H1 (cell line): ENCODE measurements around the gene PCED1B. TPM values are rescaled to one million over a fixed set of nuclear protein-coding genes. Genes with fewer than 3 reads are reported as not detected.

ENCODE experiments used
- CTCF ChIA-PET: fragments of 300-600 bp; sonication (Branson Sonifier 250); formaldehyde crosslinking; loops from one replicate; lab custom pipeline; 2021; ENCODE audit not compliant: partially characterized antibody; lab: Charles Lee
- POLR2A ChIA-PET: fragments of 300-600 bp; sonication (Branson Sonifier 250); formaldehyde crosslinking; loops from one replicate; lab custom pipeline; 2021; ENCODE audit warnings: inconsistent platforms; ENCODE audit not compliant: partially characterized antibody; lab: Charles Lee
- DNase-seq, 2 experiments: peaks; one replicate each; pipeline versions ENCODE4 v3.0.0 to v3.0.0-alpha.2; 2010 to 2022; ENCODE audit warnings: low spot score in 2 of 2, low read depth in 1 of 2, mixed read lengths in 1 of 2
- FAIRE-seq: peaks from 2 replicates; lab custom pipeline; 2011; peaks lifted over from hg19 to GRCh38; lab: Jason Lieb, UNC
- H2AFZ ChIP-seq: 2 replicates; pipeline ENCODE4 v1.8.1; 2012; ENCODE audit warnings: low read length, inconsistent platforms
- H2AK5ac ChIP-seq: 2 replicates; pipeline ENCODE4 v1.6.1; 2013; ENCODE audit warnings: low read depth, low read length
- H2BK120ac ChIP-seq: replicated peaks from 2 replicates; pipeline ENCODE3; 2013; ENCODE audit warnings: low read depth, low read length, inconsistent platforms
- H2BK12ac ChIP-seq: 2 replicates; pipeline ENCODE4 v1.6.1; 2013; ENCODE audit warnings: low read depth, low read length
- H2BK15ac ChIP-seq: 2 replicates; pipeline ENCODE4 v1.6.1; 2013; ENCODE audit warnings: low read length
- H2BK20ac ChIP-seq: 2 replicates; pipeline ENCODE4 v1.6.1; 2013; ENCODE audit warnings: low read length
- H2BK5ac ChIP-seq: 2 replicates; pipeline ENCODE4 v1.6.1; 2013; ENCODE audit warnings: low read depth, low read length
- H3K14ac ChIP-seq: 2 replicates; pipeline ENCODE4 v1.6.1; 2013; ENCODE audit warnings: inconsistent platforms; ENCODE audit not compliant: insufficient read length
- H3K18ac ChIP-seq: 2 replicates; pipeline ENCODE4 v1.6.1; 2013; ENCODE audit warnings: low read length; ENCODE audit errors: extremely low read depth
- H3K23ac ChIP-seq: 2 replicates; pipeline ENCODE4 v1.6.1; 2013; ENCODE audit warnings: inconsistent platforms; ENCODE audit not compliant: insufficient read length
- H3K23me2 ChIP-seq: 2 replicates; pipeline ENCODE4 v1.6.1; 2013; ENCODE audit warnings: low read depth, low read length
- H3K27ac ChIP-seq: 2 replicates; pipeline ENCODE4 v1.6.1; 2011; ENCODE audit warnings: low read depth, low read length, inconsistent platforms
- H3K27me3 ChIP-seq, 4 experiments: replicated peaks in 1 of 4; 1 replicate in 1 of 4; 2 replicates in 3 of 4; pipeline versions ENCODE4 v1.6.1 to v1.8.1; 2011 to 2013; ENCODE audit warnings: low read length in 3 of 4, mild to moderate bottlenecking in 3 of 4, inconsistent platforms in 2 of 4, mixed read lengths in 2 of 4, moderate library complexity in 1 of 4; ENCODE audit not compliant: control insufficient read depth in 3 of 4, insufficient read depth in 3 of 4; ENCODE audit errors: extremely low read depth in 1 of 4
- H3K36me3 ChIP-seq, 4 experiments: 2 replicates each; pipeline versions ENCODE4 v1.6.1 to v1.8.1; 2011 to 2013; ENCODE audit warnings: mild to moderate bottlenecking in 4 of 4, low read length in 3 of 4, moderate library complexity in 2 of 4, control low read depth in 1 of 4, inconsistent platforms in 1 of 4; ENCODE audit not compliant: insufficient read depth in 4 of 4, control insufficient read depth in 2 of 4
- H3K4ac ChIP-seq: replicated peaks from 2 replicates; pipeline ENCODE3; 2013; ENCODE audit warnings: low read length, low read depth, mixed read lengths, inconsistent platforms; ENCODE audit not compliant: insufficient read length
- H3K4me1 ChIP-seq, 4 experiments: replicated peaks in 1 of 4; 1 replicate in 1 of 4; 2 replicates in 3 of 4; pipeline versions ENCODE4 v1.6.1 to v1.8.1; 2011 to 2013; ENCODE audit warnings: low read length in 3 of 4, inconsistent platforms in 2 of 4, mixed read lengths in 1 of 4; ENCODE audit not compliant: insufficient read depth in 4 of 4, control insufficient read depth in 3 of 4
- H3K4me2 ChIP-seq, 2 experiments: 2 replicates each; pipeline versions ENCODE4 v1.6.1 to v1.8.1; 2011 to 2013; ENCODE audit warnings: low read depth in 2 of 2, low read length in 2 of 2, control low read depth in 1 of 2, inconsistent platforms in 1 of 2, mild to moderate bottlenecking in 1 of 2; ENCODE audit not compliant: insufficient read depth in 1 of 2
- H3K4me3 ChIP-seq, 4 experiments: fragments of 200-600, 300-600 bp in 1 of 4; sonication (generic), shearing (Covaris generic), sonication (Bioruptor Twin) in 1 of 4; 2 replicates each; pipeline versions ENCODE4 v1.5.1 to v1.8.1; 2011 to 2016; ENCODE audit warnings: low read length in 4 of 4, low read depth in 3 of 4, control low read depth in 2 of 4, inconsistent platforms in 2 of 4, mild to moderate bottlenecking in 2 of 4, mixed read lengths in 1 of 4, moderate library complexity in 1 of 4; ENCODE audit not compliant: insufficient read depth in 2 of 4; ENCODE audit errors: extremely low read depth in 1 of 4
- H3K56ac ChIP-seq: replicated peaks from 2 replicates; pipeline ENCODE3; 2013; ENCODE audit warnings: low read depth, mild to moderate bottlenecking, mixed read lengths, low read length, inconsistent platforms; ENCODE audit not compliant: insufficient read length
- H3K79me1 ChIP-seq: 2 replicates; pipeline ENCODE4 v1.6.1; 2013; ENCODE audit warnings: low read depth, low read length, control low read depth
- H3K79me2 ChIP-seq, 2 experiments: 2 replicates each; pipeline versions ENCODE4 v1.6.1 to v1.8.1; 2012 to 2013; ENCODE audit warnings: low read length in 2 of 2, mild to moderate bottlenecking in 2 of 2, inconsistent platforms in 1 of 2; ENCODE audit not compliant: insufficient read depth in 2 of 2, control insufficient read depth in 1 of 2
- H3K9ac ChIP-seq, 4 experiments: replicated peaks in 1 of 4; 1 replicate in 1 of 4; 2 replicates in 3 of 4; pipeline versions ENCODE4 v1.6.1 to v1.8.1; 2011 to 2013; ENCODE audit warnings: low read depth in 3 of 4, low read length in 3 of 4, control low read depth in 2 of 4, mild to moderate bottlenecking in 2 of 4, moderate library complexity in 2 of 4, inconsistent platforms in 1 of 4; ENCODE audit errors: extremely low read depth in 1 of 4
- H3K9me3 ChIP-seq, 2 experiments: 2 replicates each; pipeline versions ENCODE4 v1.6.1 to v1.8.1; 2012 to 2013; ENCODE audit warnings: mild to moderate bottlenecking in 2 of 2, moderate library complexity in 2 of 2, control low read depth in 1 of 2, inconsistent platforms in 1 of 2, low read depth in 1 of 2, low read length in 1 of 2, mixed read lengths in 1 of 2; ENCODE audit not compliant: insufficient read depth in 2 of 2
- H4K20me1 ChIP-seq, 2 experiments: replicated peaks in 1 of 2; 2 replicates each; pipeline versions ENCODE3 to v1.8.1; 2011 to 2013; ENCODE audit warnings: inconsistent platforms in 2 of 2, low read length in 2 of 2, mild to moderate bottlenecking in 1 of 2; ENCODE audit not compliant: insufficient read depth in 2 of 2, control insufficient read depth in 1 of 2
- H4K5ac ChIP-seq: 2 replicates; pipeline ENCODE4 v1.6.1; 2013; ENCODE audit warnings: low read length, low read depth, mixed read lengths, inconsistent platforms; ENCODE audit not compliant: insufficient read length
- H4K8ac ChIP-seq: 2 replicates; pipeline ENCODE4 v1.8.0; 2013; ENCODE audit warnings: mild to moderate bottlenecking, moderate library complexity, low read length, inconsistent platforms; ENCODE audit not compliant: insufficient read depth; ENCODE audit errors: extremely low read depth
- H4K91ac ChIP-seq: replicated peaks from 2 replicates; pipeline ENCODE3; 2013; ENCODE audit warnings: low read length, mixed read lengths, inconsistent platforms; ENCODE audit not compliant: insufficient read length
- CREB1 ChIP-seq: IDR thresholded peaks from 2 replicates; pipeline ENCODE4 v1.6.1; 2012; ENCODE audit warnings: inconsistent platforms
- EGR1 ChIP-seq: IDR thresholded peaks from 2 replicates; pipeline ENCODE4 v1.6.1; 2011; ENCODE audit warnings: low read depth, low read length, borderline replicate concordance
- HDAC2 ChIP-seq, 2 experiments: fragments of 300-600 bp in 1 of 2; sonication (generic) in 1 of 2; IDR thresholded peaks; 2 replicates each; pipeline ENCODE4 v1.6.1; 2011 to 2012; ENCODE audit warnings: low read depth in 2 of 2, low read length in 2 of 2, mild to moderate bottlenecking in 2 of 2, moderate library complexity in 2 of 2, borderline replicate concordance in 1 of 2, inconsistent platforms in 1 of 2
- JUN ChIP-seq: IDR thresholded peaks from 2 replicates; pipeline ENCODE4 v1.6.1; 2011; ENCODE audit warnings: low read depth, mild to moderate bottlenecking, improper control_type of control experiment, low read length
- KDM5A ChIP-seq: fragments of 200-600 bp; IDR thresholded peaks from 2 replicates; pipeline ENCODE4 v1.7.1; 2012; ENCODE audit warnings: mild to moderate bottlenecking, low read length, inconsistent platforms, mixed read lengths
- NRF1 ChIP-seq: IDR thresholded peaks from 2 replicates; pipeline ENCODE4 v1.6.1; 2011; ENCODE audit warnings: mild to moderate bottlenecking, low read depth, low read length, improper control_type of control experiment
- POLR2AphosphoS5 ChIP-seq: IDR thresholded peaks from 2 replicates; pipeline ENCODE4 v1.6.1; 2011; ENCODE audit warnings: low read depth, low read length
- RAD21 ChIP-seq, 2 experiments: IDR thresholded peaks in 1 of 2; conservative IDR thresholded peaks in 1 of 2; 2 replicates each; pipeline ENCODE4 v1.6.1; 2011; ENCODE audit warnings: low read depth in 2 of 2, low read length in 2 of 2, improper control_type of control experiment in 1 of 2, inconsistent platforms in 1 of 2, mild to moderate bottlenecking in 1 of 2, moderate library complexity in 1 of 2
- RXRA ChIP-seq: IDR thresholded peaks from 2 replicates; pipeline ENCODE4 v1.6.1; 2011; ENCODE audit warnings: low read depth, mild to moderate bottlenecking, low read length, moderate library complexity; ENCODE audit not compliant: insufficient read depth
- SIN3A ChIP-seq, 2 experiments: IDR thresholded peaks in 1 of 2; conservative IDR thresholded peaks in 1 of 2; 2 replicates each; pipeline ENCODE4 v1.6.1; 2011 to 2012; ENCODE audit warnings: low read length in 2 of 2, improper control_type of control experiment in 1 of 2, low read depth in 1 of 2, mild to moderate bottlenecking in 1 of 2
- SP2 ChIP-seq: IDR thresholded peaks from 2 replicates; pipeline ENCODE4 v1.6.1; 2012; ENCODE audit warnings: mild to moderate bottlenecking, low read length, inconsistent platforms
- TBP ChIP-seq: IDR thresholded peaks from 2 replicates; pipeline ENCODE4 v1.6.1; 2011; ENCODE audit warnings: low read depth, low read length, improper control_type of control experiment
- YY1 ChIP-seq: IDR thresholded peaks from 2 replicates; pipeline ENCODE4 v1.6.1; 2011; ENCODE audit warnings: low read depth, mild to moderate bottlenecking, low read length
- WGBS, 2 experiments: shearing (Covaris generic) in 1 of 2; methylation state at CpG; one replicate each; pipeline versions ENCODE4 v1.1.6 to v1.1.7; 2013 to 2015; ENCODE audit warnings: low lambda C conversion rate in 2 of 2, mixed read lengths in 2 of 2, inconsistent platforms in 1 of 2, low coverage in 1 of 2, missing lambda C conversion rate in 1 of 2; ENCODE audit not compliant: insufficient replicate concordance in 2 of 2, insufficient coverage in 1 of 2, insufficient read length in 1 of 2; ENCODE audit errors: extremely low coverage in 1 of 2, missing lambda C conversion rate in 1 of 2; 5-methylcytosine and 5-hydroxymethylcytosine counted together
- polyA plus RNA-seq, 7 experiments: library from polyadenylated mRNA; depleted of rRNA in 3 of 7; stranded (reverse) in 5 of 7; unstranded in 2 of 7; fragments of >200 nt in 5 of 7; fragments of 200-250 nt in 2 of 7; gene quantifications; 1 replicate in 5 of 7; 2 replicates in 1 of 7; 4 replicates in 1 of 7; pipeline versions ENCODE4 v1.2.1 to v1.2.3, GENCODE V29; 2011 to 2013; ENCODE audit warnings: missing spikeins in 2 of 7, mixed read lengths in 2 of 7
- total RNA-seq: library from RNA; stranded (reverse); fragmentation: NEBNext Ultra II Directional; extraction: Animal tissue kit (Norgen Biotek cat#: 25700); gene quantifications from 2 replicates; pipeline ENCODE4 v1.2.1, GENCODE V29; 2021
- TF ChIP-seq, protein P1 (sequence below): IDR thresholded peaks from 2 replicates; pipeline ENCODE4 v1.6.1; 2012; ENCODE audit warnings: inconsistent platforms

Gene PCED1B
- total and polyA plus RNA-seq, 2 of the 8 experiments (the other 6 are each of a cell fraction or from before 2014, with no cell fraction given), result 4.7 to 5.4 TPM

- ChIA-PET POLR2A (no interaction called here), CTCF (interaction anchor here (0.6 to 5.8 kb wide), 5 partner anchors 10 to 224 kb away, joined by 3 to 41 read pairs (median 3); no protein-coding TSS in a partner anchor)
- H2BK15ac ChIP-seq, result no peak overlapping the region
- H3K14ac ChIP-seq, result no peak overlapping the region
- peaks cover 3 to 12% (median 3%) of the 10 kb centered on the region in 4 experiments; a peak in 4 of 7 replicates for H3K4me1 ChIP-seq
- no peak overlapping the region for H3K56ac ChIP-seq
- H4K5ac ChIP-seq, result no peak overlapping the region
- no peak overlapping the region for H3K27ac ChIP-seq
- no peak overlapping the region for H3K18ac ChIP-seq
- no peak overlapping the region for H3K4me2 ChIP-seq
- DNase-seq (no peak), FAIRE-seq (no peak)
- H3K79me1 ChIP-seq, result no peaks in the 10 kb centered on the region
- no peak overlapping the region for H2BK20ac ChIP-seq
- H3K36me3 ChIP-seq, result no peaks in the 10 kb centered on the region
- H4K91ac ChIP-seq, result no peak overlapping the region
- no peak overlapping the region for H2AFZ ChIP-seq
- no peaks in the 10 kb centered on the region for H3K9me3 ChIP-seq
- H3K79me2 ChIP-seq, result no peaks in the 10 kb centered on the region
- H3K9ac ChIP-seq, result no peak overlapping the region
- 88% methylated on average over 3 of the region's 3 CpGs; no CpG with 5 or more reads in 1 of the 2 experiments for WGBS, 2 experiments
- H3K23ac ChIP-seq, result no peak overlapping the region
- no peak overlapping the region for H2AK5ac ChIP-seq
- peaks cover 0 to 23% (median 10%) of the 10 kb centered on the region in 4 experiments; a peak in 6 of 7 replicates for H3K27me3 ChIP-seq
- H2BK120ac ChIP-seq, result no peak overlapping the region
- H3K4ac ChIP-seq, result no peak overlapping the region
- H2BK12ac ChIP-seq, result no peak overlapping the region
- H4K20me1 ChIP-seq, result no peaks in the 10 kb centered on the region
- H2BK5ac ChIP-seq, result no peak overlapping the region
- peaks cover 13% of the 10 kb centered on the region for H3K23me2 ChIP-seq
- H3K4me3 ChIP-seq, result no peak overlapping the region
- H4K8ac ChIP-seq, result no peak overlapping the region
- TF ChIP-seq YY1 (no peak), CREB1 (no peak), RAD21 (IDR thresholded peaks at IDR 0.05 in 1 of 2, conservative IDR thresholded peaks at IDR 0.05 in 1 of 2; ENCODE audit: low read depth in 2 of 2, low read length in 2 of 2) (no peak), RXRA (no peak), KDM5A (no peak), SIN3A (conservative IDR thresholded peaks at IDR 0.05 in 1 of 2, IDR thresholded peaks at IDR 0.05 in 1 of 2; ENCODE audit: low read depth in 1 of 2, low read length in 2 of 2) (no peak), NRF1 (no peak), TBP (no peak), HDAC2 (IDR thresholded peaks at IDR 0.05; ENCODE audit: borderline replicate concordance in 1 of 2, low read depth in 2 of 2, low read length in 2 of 2) (no peak), JUN (no peak), POLR2AphosphoS5 (no peak), EGR1 (no peak), SP2 (no peak)
- TF ChIP-seq, protein P1, sequence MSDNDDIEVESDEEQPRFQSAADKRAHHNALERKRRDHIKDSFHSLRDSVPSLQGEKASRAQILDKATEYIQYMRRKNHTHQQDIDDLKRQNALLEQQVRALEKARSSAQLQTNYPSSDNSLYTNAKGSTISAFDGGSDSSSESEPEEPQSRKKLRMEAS, result no peak
Measured at GRCh38 chr12:47082283-47082682, 2.9 kb downstream of the PCED1B start.
